ENCODE measurements around the gene NMU.
"Not testable (repeated sequence)": the region's sequence is repeated elsewhere in the genome, so short reads cannot be mapped to it uniquely, and the experiment has no call there.

Gene NMU

GRCh38 chr4:55624063-55624462 lies 12.0 kb downstream of the NMU start:
- not testable (repeated sequence) for DNase-seq (ENCODE audit: low read depth in 2 of 2)

- no peak for DNase-seq (ENCODE audit: low read depth in 2 of 2)
Observed at GRCh38 chr4:55618546-55619143, 17.5 kb downstream of the NMU start.

- no peak for DNase-seq (ENCODE audit: low read depth in 2 of 2)
Observed at GRCh38 chr4:55617587-55618197, 18.4 kb downstream of the NMU start.

- no peak for DNase-seq (ENCODE audit: low read depth in 2 of 2)
Observed at GRCh38 chr4:55615008-55615407, 21.1 kb downstream of the NMU start.

- DNase-seq (ENCODE audit: low read depth in 2 of 2) = no peak
Observed at GRCh38 chr4:55613621-55614020, 22.5 kb downstream of the NMU start.

- DNase-seq (ENCODE audit: low read depth in 2 of 2) = no peak
Observed at GRCh38 chr4:55612341-55612740, 23.8 kb downstream of the NMU start.

GRCh38 chr4:55611358-55612059 lies 24.6 kb downstream of the NMU start:
- DNase-seq (ENCODE audit: low read depth in 2 of 2) = no peak

- no peak for DNase-seq (ENCODE audit: low read depth in 2 of 2)
Observed at GRCh38 chr4:55610381-55610780, 25.7 kb downstream of the NMU start.

- no peak for DNase-seq (ENCODE audit: low read depth in 2 of 2)
Observed at GRCh38 chr4:55609393-55609866, 26.7 kb downstream of the NMU start.

GRCh38 chr4:55608591-55608990 lies 27.5 kb downstream of the NMU start:
- no peak for DNase-seq (ENCODE audit: low read depth in 2 of 2)

GRCh38 chr4:55604996-55605395 lies 31.1 kb downstream of the NMU start:
- no peak for DNase-seq (ENCODE audit: low read depth in 2 of 2)

- DNase-seq (ENCODE audit: low read depth in 2 of 2) = no peak
Observed at GRCh38 chr4:55600640-55601039, 35.5 kb downstream of the NMU start.

GRCh38 chr4:55598641-55599040 lies 37.5 kb downstream of the NMU start:
- DNase-seq (ENCODE audit: low read depth in 2 of 2) = no peak

- DNase-seq (ENCODE audit: low read depth in 2 of 2) = no peak
Observed at GRCh38 chr4:55592014-55592413, 44.1 kb downstream of the NMU start, which contains the start of gene PDCL2. PDCL2 (minus strand) TSS chr4:55592245; CDS start chr4:55592109, 136 bp downstream.

- DNase-seq (ENCODE audit: low read depth in 2 of 2) = no peak
Observed at GRCh38 chr4:55588160-55588559, 47.9 kb downstream of the NMU start.

- DNase-seq (ENCODE audit: low read depth in 2 of 2) = not testable (repeated sequence)
Observed at GRCh38 chr4:55582773-55583172, 53.3 kb downstream of the NMU start.

GRCh38 chr4:55578341-55579010 lies 57.6 kb downstream of the NMU start:
- no peak for DNase-seq (ENCODE audit: low read depth in 2 of 2)

- DNase-seq (ENCODE audit: low read depth in 2 of 2) = no peak
Observed at GRCh38 chr4:55575513-55575912, 60.6 kb downstream of the NMU start.

- no peak for DNase-seq (ENCODE audit: low read depth in 2 of 2)
Observed at GRCh38 chr4:55574252-55574651, 61.8 kb downstream of the NMU start.

GRCh38 chr4:55571806-55572205 lies 64.3 kb downstream of the NMU start:
- DNase-seq (ENCODE audit: low read depth in 2 of 2) = no peak

GRCh38 chr4:55568905-55569504 lies 67.1 kb downstream of the NMU start:
- DNase-seq (ENCODE audit: low read depth in 2 of 2) = no peak

GRCh38 chr4:55561889-55562288 lies 74.2 kb downstream of the NMU start:
- DNase-seq (ENCODE audit: low read depth in 2 of 2) = no peak
